ENCODE results near the gene TRIM17. TPM values are rescaled to one million over a fixed set of nuclear protein-coding genes. Genes with fewer than 3 reads are reported as not detected.

TRIM17 gene
- total RNA-seq, 1 donor, result not detected

DNA sequence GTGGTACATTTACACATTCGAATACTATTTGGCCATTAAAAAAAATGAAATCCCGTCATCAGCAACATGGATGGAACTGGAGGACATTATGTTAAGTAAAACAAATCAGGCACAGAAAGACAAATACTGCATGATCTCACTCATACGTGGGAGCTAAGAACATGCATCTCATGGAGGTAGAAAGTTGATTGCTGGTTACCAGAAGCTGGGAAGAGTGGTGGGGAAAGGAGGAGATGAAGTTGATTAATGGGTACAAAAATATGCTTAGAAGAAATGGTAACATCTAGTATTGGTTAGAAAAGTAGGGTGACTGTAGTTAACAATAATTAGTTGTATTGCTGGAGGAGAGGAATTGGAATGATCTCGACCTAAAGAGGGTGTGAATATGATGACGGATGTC lies 45.9 kb upstream of the TRIM17 start:
- TF ChIP-seq, protein P1, sequence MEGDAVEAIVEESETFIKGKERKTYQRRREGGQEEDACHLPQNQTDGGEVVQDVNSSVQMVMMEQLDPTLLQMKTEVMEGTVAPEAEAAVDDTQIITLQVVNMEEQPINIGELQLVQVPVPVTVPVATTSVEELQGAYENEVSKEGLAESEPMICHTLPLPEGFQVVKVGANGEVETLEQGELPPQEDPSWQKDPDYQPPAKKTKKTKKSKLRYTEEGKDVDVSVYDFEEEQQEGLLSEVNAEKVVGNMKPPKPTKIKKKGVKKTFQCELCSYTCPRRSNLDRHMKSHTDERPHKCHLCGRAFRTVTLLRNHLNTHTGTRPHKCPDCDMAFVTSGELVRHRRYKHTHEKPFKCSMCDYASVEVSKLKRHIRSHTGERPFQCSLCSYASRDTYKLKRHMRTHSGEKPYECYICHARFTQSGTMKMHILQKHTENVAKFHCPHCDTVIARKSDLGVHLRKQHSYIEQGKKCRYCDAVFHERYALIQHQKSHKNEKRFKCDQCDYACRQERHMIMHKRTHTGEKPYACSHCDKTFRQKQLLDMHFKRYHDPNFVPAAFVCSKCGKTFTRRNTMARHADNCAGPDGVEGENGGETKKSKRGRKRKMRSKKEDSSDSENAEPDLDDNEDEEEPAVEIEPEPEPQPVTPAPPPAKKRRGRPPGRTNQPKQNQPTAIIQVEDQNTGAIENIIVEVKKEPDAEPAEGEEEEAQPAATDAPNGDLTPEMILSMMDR (IDR thresholded peaks at IDR 0.05; ENCODE audit: insufficient read depth, low read length), result no peak

DNA sequence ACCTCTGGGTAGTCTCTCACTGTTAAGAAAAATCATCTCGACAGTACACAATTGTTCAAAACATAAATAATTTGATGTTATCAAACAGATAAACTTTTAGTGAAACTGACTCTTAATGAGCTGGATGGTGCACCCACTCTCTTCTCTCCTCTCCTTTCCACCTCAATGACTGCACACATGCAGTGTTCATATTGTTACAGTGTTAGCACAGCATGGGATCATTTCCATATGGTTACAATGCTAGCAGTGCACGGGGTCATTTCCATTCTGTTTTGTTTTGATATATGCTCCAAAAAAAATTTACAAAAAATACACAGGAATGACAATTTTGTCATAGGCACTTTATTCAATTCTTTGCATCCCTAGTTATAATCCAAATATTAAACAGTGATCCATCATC lies 44.2 kb upstream of the TRIM17 start:
- no peak for DNase-seq (ENCODE audit: low read depth)
- H3K4me3 ChIP-seq (ENCODE audit: low read depth, low read length), result no peak overlapping the region
- TF ChIP-seq, protein P1 (IDR thresholded peaks at IDR 0.05; ENCODE audit: insufficient read depth, low read length), result no peak

More for the DNA sequence above, 45.9 kb upstream of the TRIM17 start:
- no peak overlapping the region for H3K4me3 ChIP-seq (ENCODE audit: low read depth, low read length)
- DNase-seq (ENCODE audit: low read depth), result no peak

DNA sequence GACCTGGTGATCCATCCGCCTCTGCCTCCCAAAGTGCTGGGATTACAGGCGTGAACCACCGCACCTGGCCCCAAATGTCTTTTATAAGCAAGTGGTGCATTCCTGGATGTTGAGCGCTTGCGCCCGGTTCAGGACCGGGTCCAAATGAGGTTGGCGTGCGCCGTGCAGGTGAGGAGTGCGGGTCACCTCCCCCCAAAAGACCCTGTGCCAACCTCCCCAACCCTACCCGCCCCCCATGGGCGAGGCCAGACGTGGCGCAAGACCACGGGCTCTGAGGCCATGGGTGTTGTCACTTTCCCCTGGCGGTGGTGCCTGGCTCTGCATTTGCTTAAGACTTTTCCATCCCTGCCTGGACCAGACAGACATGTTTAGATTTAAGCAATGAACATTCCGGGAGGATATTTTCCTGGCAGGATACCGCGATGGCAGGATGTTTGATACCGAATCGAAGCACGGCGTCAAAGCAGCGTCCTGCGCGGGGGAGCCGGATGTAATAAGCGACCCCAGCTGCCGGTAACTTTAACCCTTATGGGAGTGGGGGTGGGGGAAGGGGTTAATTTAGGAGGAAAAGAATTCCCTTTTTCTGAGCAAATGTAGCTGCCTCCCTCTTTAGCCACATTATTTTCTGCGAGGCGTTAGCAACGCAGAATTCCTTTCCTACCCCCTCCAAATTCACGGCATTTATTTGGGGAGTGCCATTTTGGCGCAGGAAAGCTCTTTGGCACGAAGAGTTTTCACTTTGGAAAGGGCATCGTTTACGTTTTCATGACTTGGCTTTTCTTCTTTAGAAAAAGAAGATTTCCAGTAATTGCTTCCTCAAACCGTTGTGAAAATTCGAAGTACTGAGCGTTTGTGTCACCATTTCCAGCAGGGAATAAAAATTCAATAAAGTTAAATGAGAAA lies 42.7 kb upstream of the TRIM17 start:
- peak; percentile 86 for DNase-seq (ENCODE audit: low read depth)
- peak overlapping the region; percentile 72 for H3K4me3 ChIP-seq (ENCODE audit: low read depth, low read length)
- TF ChIP-seq, protein P1 (IDR thresholded peaks at IDR 0.05; ENCODE audit: insufficient read depth, low read length), result peak; percentile 90

DNA sequence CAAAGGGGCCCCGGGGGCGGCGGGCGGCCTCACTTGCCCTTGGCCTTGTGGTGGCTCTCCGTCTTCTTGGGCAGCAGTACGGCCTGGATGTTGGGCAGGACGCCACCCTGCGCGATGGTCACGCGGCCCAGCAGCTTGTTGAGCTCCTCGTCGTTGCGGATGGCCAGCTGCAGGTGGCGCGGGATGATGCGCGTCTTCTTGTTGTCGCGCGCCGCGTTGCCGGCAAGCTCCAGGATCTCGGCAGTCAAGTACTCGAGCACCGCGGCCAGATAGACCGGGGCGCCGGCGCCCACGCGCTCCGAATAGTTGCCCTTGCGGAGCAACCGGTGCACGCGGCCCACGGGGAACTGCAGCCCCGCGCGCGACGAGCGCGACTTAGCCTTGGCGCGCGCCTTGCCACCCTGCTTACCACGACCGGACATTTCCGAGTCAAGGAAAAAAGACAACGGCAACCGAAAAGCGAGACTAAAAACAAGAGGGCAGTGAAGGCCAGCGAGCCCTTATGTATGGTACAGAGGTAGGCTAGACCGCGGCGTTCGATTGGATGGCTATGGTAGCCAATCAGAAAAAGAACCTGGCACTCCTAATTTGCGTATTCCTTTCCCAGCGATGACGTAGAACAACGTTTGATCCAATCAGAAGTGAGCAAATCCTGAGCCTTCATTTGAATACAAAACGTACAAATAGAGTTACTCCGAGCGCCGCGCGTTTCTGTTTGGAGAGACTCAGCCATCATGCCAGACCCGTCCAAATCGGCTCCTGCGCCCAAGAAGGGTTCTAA lies 40.9 kb upstream of the TRIM17 start:
- TF ChIP-seq, protein P1 (IDR thresholded peaks at IDR 0.05; ENCODE audit: insufficient read depth, low read length), result peak; percentile 36
- peak; percentile 100 for DNase-seq (ENCODE audit: low read depth)

DNA sequence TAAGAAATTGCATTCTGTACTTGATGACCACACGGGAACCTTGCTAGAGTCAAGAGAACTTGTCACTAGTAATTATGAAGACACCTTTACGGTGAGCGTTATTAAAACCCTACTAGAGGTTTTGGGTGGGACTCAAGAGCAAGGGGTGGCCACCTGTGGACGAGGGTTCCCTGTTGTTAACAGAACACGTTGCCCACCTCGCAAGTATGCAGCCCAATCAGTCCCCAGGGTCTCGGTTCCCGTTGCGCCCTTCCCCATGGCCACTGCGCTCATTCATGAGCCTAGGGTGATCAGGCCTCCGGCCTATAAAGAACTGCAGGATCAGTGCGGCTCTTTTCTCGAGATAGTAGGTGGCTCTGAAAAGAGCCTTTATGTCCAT lies 40.3 kb upstream of the TRIM17 start:
- no peak for DNase-seq (ENCODE audit: low read depth)
- TF ChIP-seq, protein P1 (IDR thresholded peaks at IDR 0.05; ENCODE audit: insufficient read depth, low read length), result no peak
- H3K4me3 ChIP-seq (ENCODE audit: low read depth, low read length), result peak overlapping the region; percentile 93

More for the DNA sequence above, 40.9 kb upstream of the TRIM17 start:
- peak overlapping the region; percentile 93 for H3K4me3 ChIP-seq (ENCODE audit: low read depth, low read length)

DNA sequence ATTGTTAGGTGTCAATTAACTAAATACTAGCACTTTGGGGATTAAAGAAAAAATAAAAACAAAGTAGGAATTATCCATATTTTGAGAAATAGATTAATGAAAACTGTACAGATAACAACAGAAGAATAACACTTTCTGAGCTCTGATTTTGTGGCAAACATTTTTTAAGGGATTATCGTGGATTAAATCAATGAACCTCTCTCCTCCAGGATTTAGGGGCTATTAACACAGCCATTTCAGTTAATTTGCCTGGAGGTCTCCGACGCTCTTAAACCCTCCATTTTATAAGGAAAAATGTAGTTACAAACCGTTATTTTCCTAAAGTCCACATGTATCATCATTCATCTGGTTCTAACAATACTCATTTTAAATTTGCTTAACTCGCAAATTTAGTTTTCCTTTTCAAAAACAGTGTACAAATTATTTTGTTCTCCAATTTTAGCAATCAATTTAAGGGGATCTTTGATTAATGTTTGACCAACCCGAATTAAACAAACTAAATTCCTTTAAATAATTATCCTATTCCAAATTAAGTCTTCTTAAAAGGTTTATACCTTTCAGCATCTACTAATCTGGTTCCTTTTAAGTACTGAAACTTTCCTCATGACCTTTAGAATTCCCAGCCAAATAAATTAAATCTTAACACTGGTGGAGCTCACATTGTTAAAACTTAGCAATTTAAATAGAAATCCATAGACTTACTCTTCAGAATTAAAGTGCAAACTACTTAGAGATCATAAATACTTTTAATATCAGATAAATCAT lies 39.8 kb upstream of the TRIM17 start:
- TF ChIP-seq, protein P1 (IDR thresholded peaks at IDR 0.05; ENCODE audit: insufficient read depth, low read length), result no peak
- no peak for DNase-seq (ENCODE audit: low read depth)
- peak overlapping the region; percentile 93 for H3K4me3 ChIP-seq (ENCODE audit: low read depth, low read length)

All from fibroblast of the aortic adventitia (primary cell).